NCI-H1417 (cell line): ENCODE data around the gene CTRB2.
"Not testable (repeated sequence)": the region's sequence is repeated elsewhere in the genome, so short reads cannot be mapped to it uniquely, and the experiment has no call there.

ENCODE experiments used
- DNase-seq, 3 experiments: peaks; one replicate each; lab custom pipeline; 2025; lab: John Stamatoyannopoulos, UW

The CTRB2 gene

DNA sequence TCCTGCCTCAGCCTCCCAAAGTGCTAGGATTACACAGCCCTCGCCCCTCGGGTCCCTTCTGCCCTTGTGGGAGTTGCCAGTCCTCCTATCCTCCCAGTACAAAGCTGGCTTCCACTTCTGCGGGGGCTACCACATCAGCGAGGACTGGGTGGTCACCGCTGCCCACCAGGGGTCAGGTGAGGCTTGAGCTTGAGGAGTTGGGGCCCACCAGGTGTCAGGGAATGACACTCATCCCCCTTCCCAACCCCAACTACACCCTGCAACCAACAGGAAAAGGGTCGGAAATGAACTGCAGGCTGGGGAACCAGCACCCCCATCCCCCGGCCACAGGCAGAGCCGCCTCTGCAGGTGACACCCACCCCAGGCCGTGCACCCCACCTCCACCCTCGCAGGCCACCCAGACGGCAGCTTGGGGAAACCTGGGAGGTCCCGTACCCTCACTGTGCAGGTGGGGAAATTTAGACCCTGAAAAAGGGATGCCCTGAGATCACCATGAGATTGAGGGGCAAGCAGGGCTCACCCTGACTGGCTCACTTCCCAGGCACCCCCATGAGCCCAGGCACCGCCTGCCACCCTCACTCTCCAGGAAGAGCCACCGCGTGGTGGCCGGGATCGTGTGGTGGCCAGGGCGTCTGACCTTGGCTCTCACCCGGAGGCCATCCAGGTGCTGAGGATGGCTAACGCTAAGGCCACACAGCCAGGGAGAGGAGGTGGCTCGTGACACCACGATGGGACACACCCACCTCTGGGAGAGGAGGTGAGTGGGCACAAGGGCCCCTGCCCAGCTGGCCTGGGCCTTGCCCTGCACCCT lies 19.8 kb upstream of the CTRB2 start:
- DNase-seq, result no peak

DNA sequence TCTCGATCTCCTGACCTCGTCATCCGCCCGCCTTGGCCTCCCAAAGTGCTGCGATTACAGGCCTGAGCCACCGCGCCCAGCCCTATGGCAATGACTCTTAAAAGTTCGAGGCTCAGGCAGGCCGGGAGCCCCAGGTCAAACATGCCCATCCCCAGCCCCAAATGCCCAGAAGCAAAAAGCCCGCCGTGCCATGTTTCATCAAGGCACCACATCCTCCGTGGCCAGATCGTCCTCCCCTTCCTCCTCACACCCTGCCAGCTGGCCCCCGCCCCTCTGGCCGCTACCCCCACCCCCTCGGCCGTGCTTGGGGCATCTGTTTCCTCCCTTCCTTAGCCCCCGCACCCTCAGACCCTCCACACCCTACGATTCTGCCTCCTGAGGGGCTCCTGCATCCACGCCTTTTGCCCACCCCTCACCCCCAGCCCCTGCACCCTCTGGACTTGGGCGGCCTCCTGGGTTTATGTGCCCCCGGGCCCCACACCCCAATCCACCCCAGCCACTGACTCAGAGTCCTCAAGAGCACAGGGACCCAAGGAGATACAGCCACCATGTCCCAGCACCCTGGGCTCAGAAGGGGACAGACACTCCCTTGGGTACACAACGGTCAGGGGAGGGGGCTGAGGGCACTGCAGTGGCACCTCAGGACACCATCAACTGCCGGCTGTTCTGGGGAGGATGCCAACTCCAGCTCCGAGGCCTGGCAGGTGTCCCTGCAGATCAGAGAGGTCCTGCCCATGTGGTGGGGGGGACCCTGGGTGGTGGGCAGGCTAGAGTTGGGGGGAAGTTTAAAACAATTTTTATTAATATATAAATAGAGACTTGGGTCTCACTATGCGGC lies 18.9 kb upstream of the CTRB2 start:
- no peak for DNase-seq

- DNase-seq, result no peak
These were observed 18.1 kb upstream of the CTRB2 start for GRCh38 chr16:75225092-75225491.

- DNase-seq, result no peak
These were observed 17.5 kb upstream of the CTRB2 start for GRCh38 chr16:75224306-75225082.

- not testable (repeated sequence) for DNase-seq
These were observed 16.2 kb upstream of the CTRB2 start for GRCh38 chr16:75223129-75223528.

GRCh38 chr16:75222271-75222783 lies 15.4 kb upstream of the CTRB2 start:
- no peak for DNase-seq

- DNase-seq, result no peak
These were observed 12.9 kb upstream of the CTRB2 start for GRCh38 chr16:75219838-75220237.

DNA sequence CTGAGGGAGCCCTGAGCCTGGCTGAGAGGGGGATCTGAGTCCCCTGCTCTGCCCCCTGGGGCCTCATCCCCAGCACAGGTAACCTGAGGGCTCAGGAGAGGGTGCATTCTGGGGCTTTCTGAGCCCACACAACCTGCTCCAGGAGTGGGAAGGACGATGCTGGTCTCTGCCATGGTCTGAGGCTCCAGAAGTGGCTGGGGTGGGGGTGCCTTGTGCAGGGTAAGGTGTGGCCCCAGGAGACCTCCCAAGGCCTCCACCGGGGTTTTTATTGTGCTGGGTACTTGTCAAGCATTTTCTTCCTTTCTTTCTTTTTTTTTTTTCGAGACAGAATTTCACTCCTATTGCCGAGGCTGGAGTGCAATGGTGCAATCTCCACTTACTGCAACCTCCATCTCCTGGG lies 12.1 kb upstream of the CTRB2 start:
- no peak for DNase-seq

DNA sequence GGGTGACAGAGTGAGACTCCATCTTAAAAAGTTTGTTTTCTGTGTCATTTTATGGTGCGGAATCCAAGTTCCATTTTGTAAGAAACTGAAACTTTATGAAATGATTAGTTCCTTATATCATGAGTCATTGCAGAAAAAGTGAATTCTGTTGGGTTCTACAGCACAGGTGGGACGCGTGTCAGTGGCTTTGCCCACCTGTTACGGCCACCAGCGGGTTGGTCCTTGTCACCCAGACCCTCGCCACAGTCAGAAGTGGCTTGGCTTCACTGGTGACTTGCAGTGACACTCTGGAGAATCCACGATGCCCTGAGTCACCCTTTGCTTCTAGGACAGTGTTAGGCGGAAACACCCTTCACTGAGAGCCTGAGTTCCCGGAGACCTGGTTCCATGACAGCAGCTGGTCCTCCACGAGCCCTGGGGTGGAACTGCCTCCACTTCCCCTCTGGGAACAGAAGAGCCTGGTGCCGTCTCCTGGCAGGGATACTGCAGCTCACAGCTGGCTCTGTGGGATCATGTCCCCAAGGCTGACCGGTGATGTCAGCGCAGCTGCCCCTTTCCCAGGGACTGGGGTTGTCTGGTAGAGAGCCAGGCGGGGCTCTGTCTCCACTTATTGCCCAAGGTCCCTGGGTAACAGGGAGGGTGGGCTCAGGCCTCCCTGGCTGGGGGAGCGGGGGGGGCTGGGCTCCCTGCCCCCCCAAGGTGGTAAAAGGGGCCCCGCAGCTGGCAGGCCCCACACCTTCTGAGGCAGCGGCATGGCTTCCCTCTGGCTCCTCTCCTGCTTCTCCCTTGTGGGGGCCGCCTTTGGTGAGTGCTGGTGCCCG lies 11.5 kb upstream of the CTRB2 start, which contains the start of gene CTRB1:
CTRB1 (plus strand) TSS at position 733 of the 821 bp plus-strand sequence; CDS start at position 753, 20 bp downstream.
- DNase-seq, result no peak

DNA sequence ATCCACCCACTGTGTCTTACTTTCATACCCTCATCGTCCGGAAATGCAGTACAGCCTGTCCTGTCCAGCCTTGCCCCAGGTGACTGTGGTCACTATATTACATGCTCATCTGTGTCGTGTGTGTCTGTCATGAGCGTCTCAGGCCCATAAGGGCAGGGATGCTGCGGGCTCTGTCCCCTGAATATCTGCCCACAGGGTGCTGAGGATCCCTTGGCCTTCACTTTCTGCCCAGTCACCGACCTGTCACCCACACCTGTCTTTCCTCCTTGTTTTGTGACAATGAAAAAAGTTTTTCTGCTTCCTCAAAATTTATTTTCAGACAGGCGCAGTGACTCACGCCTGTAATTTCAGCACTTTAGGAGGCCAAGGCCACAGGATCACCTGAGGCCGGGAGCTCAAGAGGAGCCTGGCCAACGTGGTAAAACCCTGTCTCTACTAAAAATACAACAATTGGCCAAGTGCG lies 10.5 kb upstream of the CTRB2 start:
- DNase-seq, result no peak

GRCh38 chr16:75216576-75216975 lies 9.6 kb upstream of the CTRB2 start:
- no peak for DNase-seq

DNA sequence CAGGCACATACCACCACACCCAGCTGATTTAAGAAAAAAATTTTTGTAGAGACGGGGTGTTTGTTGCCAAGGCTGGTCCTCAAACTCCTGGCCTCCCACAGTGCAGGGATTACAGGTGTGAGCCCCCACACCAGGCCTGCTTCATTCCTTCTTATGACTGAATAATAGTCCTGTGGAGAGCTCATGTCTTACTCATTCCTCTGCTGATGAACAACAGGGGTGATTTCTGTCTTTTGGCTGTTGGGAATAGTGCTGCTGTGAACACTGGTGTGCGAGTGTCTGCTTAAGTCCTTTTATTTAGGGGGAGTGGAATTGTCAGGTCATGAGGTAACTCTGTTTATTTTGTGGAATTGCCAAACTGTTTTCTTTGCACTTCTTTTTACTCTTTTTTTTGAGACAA lies 9.2 kb upstream of the CTRB2 start:
- DNase-seq, result no peak

DNA sequence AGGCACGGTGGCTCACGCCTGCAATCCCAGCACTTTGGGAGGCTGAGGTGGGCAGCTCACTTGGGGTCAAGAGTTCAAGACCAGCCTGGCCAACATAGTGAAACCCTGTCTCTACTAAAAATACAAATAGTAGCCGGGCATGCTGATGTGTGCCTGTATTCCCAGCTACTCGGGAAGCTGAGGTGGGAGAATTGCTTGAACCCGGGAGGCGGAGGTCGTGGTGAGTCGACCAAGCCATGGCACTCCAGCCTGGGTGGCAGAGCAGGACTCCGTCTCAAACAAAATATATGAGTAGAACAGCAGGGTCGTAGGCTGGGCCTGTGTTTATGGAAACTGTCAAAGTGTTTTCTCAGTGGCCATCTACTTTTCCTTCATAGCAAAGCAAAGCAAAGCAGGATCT lies 4.3 kb upstream of the CTRB2 start:
- DNase-seq, result not testable (repeated sequence)

GRCh38 chr16:75209944-75210343 lies 3.0 kb upstream of the CTRB2 start:
- DNase-seq, result no peak

- not testable (repeated sequence) for DNase-seq
These were observed 2.6 kb upstream of the CTRB2 start for GRCh38 chr16:75209514-75209913.

DNA sequence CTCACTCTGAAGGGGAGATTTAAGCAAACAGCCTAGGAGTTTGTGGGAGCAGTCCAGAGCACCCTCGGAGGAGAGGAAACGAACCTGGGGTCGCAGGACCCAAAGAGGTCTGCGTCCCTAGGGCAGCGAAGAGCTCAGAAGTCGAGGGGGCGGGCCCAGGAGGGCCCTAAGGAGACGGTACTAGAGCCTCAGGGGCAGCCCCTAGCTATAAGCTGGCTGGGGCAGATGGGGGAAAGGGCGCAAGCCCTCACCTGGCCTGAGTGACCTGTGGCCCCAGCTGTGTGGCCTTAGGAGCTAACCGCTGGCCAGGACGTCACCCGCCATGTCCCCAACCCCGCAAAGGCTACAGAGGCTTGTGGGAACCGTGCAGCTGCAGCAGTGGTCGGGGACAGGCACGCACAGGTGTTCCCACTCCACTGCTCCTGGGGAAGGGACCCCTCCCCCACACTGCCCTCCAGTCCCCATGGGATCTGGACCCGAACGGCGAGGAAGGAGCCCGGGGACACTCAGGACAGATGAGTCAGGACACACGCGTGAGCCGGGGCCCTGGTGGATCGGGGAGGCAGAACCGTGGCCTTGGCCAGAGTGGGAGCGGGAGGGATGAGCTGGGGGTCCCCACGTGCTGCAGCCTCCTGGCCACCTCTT lies 2.0 kb upstream of the CTRB2 start:
- DNase-seq, result no peak

- no peak for DNase-seq
These were observed 1.4 kb upstream of the CTRB2 start for GRCh38 chr16:75208242-75208825.

DNA sequence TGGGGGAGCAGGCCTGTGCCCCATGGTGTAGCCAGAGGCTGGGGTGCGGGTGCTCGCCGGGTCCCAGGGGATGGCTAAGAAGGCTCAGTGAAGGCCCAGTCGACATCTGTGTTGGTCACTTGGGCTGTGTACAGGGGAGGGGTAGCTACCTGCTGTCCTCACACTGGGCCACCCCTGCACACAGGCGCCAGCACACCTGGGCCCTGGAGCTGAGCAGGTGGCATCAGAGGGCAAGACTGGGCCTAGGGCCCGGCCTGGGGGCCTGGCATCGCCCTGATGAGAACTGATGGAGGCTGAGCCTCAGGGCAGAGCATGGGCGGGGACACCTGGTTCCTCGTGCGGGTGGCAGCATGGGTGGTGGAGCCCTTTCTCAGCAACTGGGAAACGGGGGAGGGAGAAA lies 870 bp upstream of the CTRB2 start:
- DNase-seq, result no peak

GRCh38 chr16:75205961-75206748 lies 806 bp downstream of the CTRB2 start:
- not testable (repeated sequence) for DNase-seq
